B cell (primary cell): Measurements from ENCODE around the gene ENTHD1. TPM values are rescaled to one million over a fixed set of nuclear protein-coding genes. Genes with fewer than 3 reads are reported as not detected.
"Not testable (repeated sequence)": the region's sequence is repeated elsewhere in the genome, so short reads cannot be mapped to it uniquely, and the experiment has no call there.

Experiments used
- ATAC-seq: fragments of 200-7000 bp; cut with Tn5 transposase; one replicate; pipeline ENCODE4 v1.10.0; 2021; ENCODE audit warnings: low read depth, mild to moderate bottlenecking, moderate number of reproducible peaks, moderate library complexity
- CTCF ChIA-PET: fragments of 350-600 bp; sonication (Branson Sonifier 250); formaldehyde crosslinking; loops from one replicate; lab custom pipeline; 2021; ENCODE audit warnings: antibody characterized with exemption, inconsistent platforms; lab: Charles Lee
- POLR2A ChIA-PET: fragments of 350-600 bp; sonication (Branson Sonifier 250); formaldehyde crosslinking; loops from one replicate; lab custom pipeline; 2021; ENCODE audit warnings: antibody characterized with exemption; lab: Charles Lee
- DNase-seq: peaks from one replicate; pipeline ENCODE4 v3.0.0; 2013
- H2AFZ ChIP-seq: 2 replicates; pipeline ENCODE4 v1.6.1; 2012; ENCODE audit warnings: mild to moderate bottlenecking, low read depth, low read length; ENCODE audit not compliant: insufficient read depth, poor library complexity, severe bottlenecking
- H3K27ac ChIP-seq, 2 donors: 1 replicate in 1 of 2; 2 replicates in 1 of 2; pipeline ENCODE4 v1.5.1; 2012 to 2013; ENCODE audit warnings: low read length in 2 of 2, mild to moderate bottlenecking in 2 of 2, moderate library complexity in 1 of 2
- H3K27me3 ChIP-seq, 4 experiments: fragments of 200-600 bp in 1 of 4; sonication (generic) in 1 of 4; replicated peaks in 1 of 4; 1 replicate in 2 of 4; 2 replicates in 2 of 4; pipeline versions ENCODE4 v1.6.1 to v1.7.0; 2013 to 2016; ENCODE audit warnings: low read length in 3 of 4, mild to moderate bottlenecking in 2 of 4, mixed read lengths in 1 of 4, moderate library complexity in 1 of 4; ENCODE audit not compliant: insufficient read depth in 4 of 4, control insufficient read depth in 3 of 4; ENCODE audit errors: control extremely low read depth in 1 of 4
- H3K36me3 ChIP-seq, 2 experiments: replicated peaks in 1 of 2; 1 replicate in 1 of 2; 2 replicates in 1 of 2; pipeline versions ENCODE4 v1.6.1 to v1.7.1; 2013; ENCODE audit warnings: low read length in 1 of 2; ENCODE audit not compliant: insufficient read depth in 2 of 2, control insufficient read depth in 1 of 2; ENCODE audit errors: control extremely low read depth in 1 of 2, extremely low read depth in 1 of 2
- H3K4me1 ChIP-seq, 2 donors: fragments of 200-600 bp in 1 of 2; sonication (generic) in 1 of 2; 1 replicate in 1 of 2; 2 replicates in 1 of 2; pipeline versions ENCODE4 v1.5.1 to v1.6.1; 2013 to 2017; ENCODE audit warnings: low read length in 2 of 2; ENCODE audit not compliant: control insufficient read depth in 2 of 2, insufficient read depth in 2 of 2
- H3K4me2 ChIP-seq: replicated peaks from 2 replicates; pipeline ENCODE3; 2012; ENCODE audit warnings: mild to moderate bottlenecking, low read depth, low read length; ENCODE audit not compliant: poor library complexity, severe bottlenecking
- H3K4me3 ChIP-seq, 5 experiments: fragments of 200-600 bp in 1 of 5; sonication (generic) in 1 of 5; 1 replicate in 3 of 5; 2 replicates in 2 of 5; pipeline versions ENCODE4 v1.5.1 to v1.7.0; 2011 to 2016; ENCODE audit warnings: low read length in 4 of 5, mild to moderate bottlenecking in 4 of 5, low read depth in 2 of 5, control low read depth in 1 of 5, moderate library complexity in 1 of 5; ENCODE audit not compliant: insufficient read depth in 1 of 5; ENCODE audit errors: control extremely low read depth in 1 of 5, extremely low read depth in 1 of 5
- H3K79me2 ChIP-seq: fragments of 200-600 bp; sonication (generic); one replicate; pipeline ENCODE4 v1.6.0; 2016; ENCODE audit warnings: low read length; ENCODE audit not compliant: control insufficient read depth, insufficient read depth
- H3K9ac ChIP-seq: fragments of 200-600 bp; sonication (generic); 2 replicates; pipeline ENCODE4 v1.6.1; 2017; ENCODE audit warnings: mild to moderate bottlenecking, low read length, moderate library complexity
- H3K9me3 ChIP-seq, 3 donors: one replicate each; pipeline versions ENCODE4 v1.6.1 to v1.7.1; 2013; ENCODE audit warnings: low read length in 2 of 3; ENCODE audit not compliant: control insufficient read depth in 2 of 3, insufficient read depth in 1 of 3; ENCODE audit errors: control extremely low read depth in 1 of 3
- H4K20me1 ChIP-seq: 2 replicates; pipeline ENCODE4 v1.6.0; 2012; ENCODE audit warnings: mild to moderate bottlenecking, low read length; ENCODE audit not compliant: insufficient read depth, control insufficient read depth, poor library complexity, severe bottlenecking
- H3K27ac Mint-ChIP-seq: one replicate; pipeline ENCODE4 v1.8.0; 2021; ENCODE audit warnings: mixed read lengths
- H3K27me3 Mint-ChIP-seq: one replicate; pipeline ENCODE4 v1.8.0; 2021; ENCODE audit warnings: mixed read lengths
- H3K4me1 Mint-ChIP-seq: one replicate; pipeline ENCODE4 v1.8.0; 2021; ENCODE audit warnings: mixed read lengths
- H3K4me3 Mint-ChIP-seq: one replicate; pipeline ENCODE4 v1.8.0; 2021; ENCODE audit warnings: mixed read lengths
- H3K9me3 Mint-ChIP-seq: one replicate; pipeline ENCODE4 v1.8.0; 2022; ENCODE audit warnings: mixed read lengths; ENCODE audit not compliant: insufficient read depth
- CTCF ChIP-seq: fragments of 200-600 bp; IDR thresholded peaks from one replicate; pipeline ENCODE4 v1.8.0; 2022; ENCODE audit warnings: antibody characterized with exemption, mild to moderate bottlenecking
- EZH2 ChIP-seq: IDR thresholded peaks from 2 replicates; pipeline ENCODE4 v1.6.1; 2012; ENCODE audit warnings: borderline replicate concordance, low read depth, mild to moderate bottlenecking, moderate library complexity, low read length; ENCODE audit not compliant: insufficient read depth, poor library complexity, severe bottlenecking
- WGBS: methylation state at CpG from one replicate; pipeline ENCODE4 v1.1.5; 2013; ENCODE audit warnings: missing lambda C conversion rate; ENCODE audit not compliant: insufficient coverage; 5-methylcytosine and 5-hydroxymethylcytosine counted together
- intact Hi-C: fragments of 100-400 bp; cut with micrococcal nuclease; formaldehyde crosslinking; loops from one replicate; pipeline ENCODE4 v1.10.0; 2022
- polyA plus RNA-seq: library from polyadenylated mRNA; depleted of rRNA; stranded (reverse); fragments of >200 nt; gene quantifications from 2 replicates; pipeline ENCODE4 v1.2.3, GENCODE V29; 2012
- total RNA-seq, 2 donors: library from RNA; stranded (reverse); fragments of 120-200 nt in 1 of 2; gene quantifications; 1 replicate in 1 of 2; 2 replicates in 1 of 2; pipeline versions ENCODE4 v1.2.3 to v1.2.4, GENCODE V29; 2013 to 2022

Gene ENTHD1
- total and polyA plus RNA-seq, 2 donors (not counting 1 experiment from before 2014, with no cell fraction given) = not detected

DNA sequence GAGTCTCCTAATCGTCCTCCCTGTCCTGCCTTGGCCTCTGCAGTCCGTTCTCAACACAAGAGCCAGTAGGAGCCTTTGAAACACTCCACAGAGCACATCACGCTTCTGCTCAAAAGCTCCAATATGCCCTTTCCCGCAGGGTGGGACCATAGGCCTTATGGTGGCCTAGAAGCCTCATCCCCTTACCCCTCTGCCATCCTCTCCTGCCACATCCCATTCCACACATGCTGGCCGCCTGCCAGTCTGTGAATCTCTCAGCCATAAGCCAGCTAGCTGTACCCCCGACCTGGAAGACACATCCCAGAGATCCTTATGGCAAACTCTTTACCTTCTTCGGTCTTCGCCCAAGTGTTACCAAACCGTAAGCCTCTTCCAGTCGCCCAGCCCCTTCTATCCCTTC is 157.8 kb downstream of the ENTHD1 start:
- ATAC-seq = no peak
- Histone ChIP-seq H3K9me3 (peaks cover 0 to 7% (median 2%) of the 10 kb centered on the region in 3 donors), H3K27ac (no peak overlapping the region), H4K20me1 (no peaks in the 10 kb centered on the region), H2AFZ (no peak overlapping the region), H3K4me1 (no peaks in the 10 kb centered on the region), H3K27me3 (peaks cover 0 to 18% (median 4%) of the 10 kb centered on the region in 4 experiments), H3K79me2 (no peaks in the 10 kb centered on the region), H3K4me2 (no peak overlapping the region), H3K9ac (no peak overlapping the region), H3K4me3 (no peak overlapping the region), H3K36me3 (no peaks in the 10 kb centered on the region)
- Mint-ChIP-seq H3K27ac (no peak overlapping the region), H3K4me3 (no peak overlapping the region), H3K4me1 (no peaks in the 10 kb centered on the region), H3K9me3 (peaks cover under 1% of the 10 kb centered on the region), H3K27me3 (peaks cover 12% of the 10 kb centered on the region)
- TF ChIP-seq CTCF = no peak
- TF ChIP-seq EZH2 = no peak
- WGBS = 86% methylated on average over 7 of the region's 10 CpGs
- ChIA-PET POLR2A (no interaction called here), CTCF (interaction anchor here (1.0 kb wide), 1 partner anchor 192 kb away, joined by 4 read pairs; no protein-coding TSS in a partner anchor)
- no peak for DNase-seq
- intact Hi-C loops = no loop called here

GRCh38 chr22:39734866-39735265 is 158.7 kb downstream of the ENTHD1 start:
- Mint-ChIP-seq H3K27me3 (peaks cover 12% of the 10 kb centered on the region), H3K27ac (no peak overlapping the region), H3K4me3 (no peak overlapping the region), H3K9me3 (no peaks in the 10 kb centered on the region), H3K4me1 (no peaks in the 10 kb centered on the region)
- 94% methylated on average over 5 of the region's 5 CpGs for WGBS
- Histone ChIP-seq H3K4me1 (no peaks in the 10 kb centered on the region), H3K27me3 (peaks cover 0 to 18% (median 4%) of the 10 kb centered on the region in 4 experiments), H3K4me3 (no peak overlapping the region), H3K4me2 (no peak overlapping the region), H3K9ac (no peak overlapping the region), H3K27ac (no peak overlapping the region), H3K36me3 (no peaks in the 10 kb centered on the region), H4K20me1 (no peaks in the 10 kb centered on the region), H3K79me2 (no peaks in the 10 kb centered on the region), H2AFZ (no peak overlapping the region), H3K9me3 (peaks cover 0 to 2% (median 2%) of the 10 kb centered on the region in 3 donors)
- intact Hi-C loops = no loop called here
- ATAC-seq (no peak), DNase-seq (no peak)
- POLR2A ChIA-PET = no interaction called here
- TF ChIP-seq EZH2 (no peak), CTCF (no peak)
- CTCF ChIA-PET = interaction anchor here (1.0 kb wide), 1 partner anchor 191 kb away, joined by 4 read pairs; no protein-coding TSS in a partner anchor

- peaks cover 0 to 18% (median 4%) of the 10 kb centered on the region in 4 experiments for H3K27me3 ChIP-seq
- POLR2A ChIA-PET, H3K27ac ChIP-seq, H2AFZ ChIP-seq, H3K4me3 Mint-ChIP-seq, H4K20me1 ChIP-seq, intact Hi-C loops, H3K79me2 ChIP-seq, H3K27ac Mint-ChIP-seq, H3K36me3 ChIP-seq, H3K4me2 ChIP-seq, H3K9me3 Mint-ChIP-seq, ATAC-seq, H3K9ac ChIP-seq, DNase-seq, H3K9me3 ChIP-seq, H3K4me1 Mint-ChIP-seq, H3K4me1 ChIP-seq, H3K4me3 ChIP-seq: not testable (repeated sequence)
- CTCF ChIA-PET = interaction anchor here (0.8 kb wide), 1 partner anchor 175 kb away, joined by 3 read pairs; no protein-coding TSS in a partner anchor
- no CpG with 5 or more reads among the region's 1 CpG for WGBS
- H3K27me3 Mint-ChIP-seq = peaks cover 12% of the 10 kb centered on the region
These were observed 159.5 kb downstream of the ENTHD1 start for GRCh38 chr22:39734046-39734445.
